SU-DHL-6 (cell line): ENCODE results near the gene COMMD2.

Experiments used
- H2AFZ ChIP-seq: fragments of 200-600 bp; sonication (generic); 2 replicates; pipeline ENCODE4 v1.6.1; 2014; ENCODE audit warnings: low read depth, mild to moderate bottlenecking, moderate library complexity, mixed read lengths, antibody characterized with exemption, low read length; ENCODE audit not compliant: severe bottlenecking
- H3F3A ChIP-seq: fragments of 200-600 bp; shearing (Covaris generic); 2 replicates; pipeline ENCODE4 v1.6.0; 2016; ENCODE audit warnings: antibody characterized with exemption, mild to moderate bottlenecking; ENCODE audit not compliant: insufficient read depth
- H3K27ac ChIP-seq: fragments of 200-600 bp; sonication (generic); 2 replicates; pipeline ENCODE4 v1.5.1; 2016; ENCODE audit warnings: low read depth, mild to moderate bottlenecking, low read length, moderate library complexity, mixed read lengths
- H3K27me3 ChIP-seq: fragments of 200-600 bp; sonication (generic), shearing (Covaris generic); 2 replicates; pipeline ENCODE4 v1.6.0; 2014; ENCODE audit warnings: mild to moderate bottlenecking, low read length
- H3K36me3 ChIP-seq: fragments of 200-600 bp; sonication (generic); 2 replicates; pipeline ENCODE4 v1.6.1; 2014; ENCODE audit warnings: mild to moderate bottlenecking, low read length, mixed read lengths
- H3K4me2 ChIP-seq: fragments of 300-600, 200-600 bp; shearing (Covaris generic), sonication (generic); 2 replicates; pipeline ENCODE4 v1.6.0; 2014; ENCODE audit warnings: low read length, low read depth, mild to moderate bottlenecking; ENCODE audit not compliant: poor library complexity, severe bottlenecking
- H3K4me3 ChIP-seq: fragments of 200-600 bp; sonication (generic); 2 replicates; pipeline ENCODE4 v1.5.1; 2014; ENCODE audit warnings: antibody characterized with exemption, low read length, mild to moderate bottlenecking, mixed read lengths; ENCODE audit not compliant: insufficient read depth, poor library complexity, severe bottlenecking
- H3K79me2 ChIP-seq: fragments of 200-600 bp; sonication (generic); 2 replicates; pipeline ENCODE4 v1.6.1; 2014; ENCODE audit warnings: mild to moderate bottlenecking, low read length, moderate library complexity; ENCODE audit not compliant: insufficient read depth
- H3K9ac ChIP-seq: fragments of 200-600 bp; sonication (generic); 2 replicates; pipeline ENCODE4 v1.7.0; 2014; ENCODE audit warnings: mild to moderate bottlenecking, low read length
- H3K9me2 ChIP-seq: fragments of 200-600 bp; sonication (generic); replicated peaks from 2 replicates; pipeline ENCODE4 v1.6.1; 2014; ENCODE audit warnings: low read length; ENCODE audit not compliant: insufficient read depth
- H3K9me3 ChIP-seq: fragments of 200-600 bp; sonication (generic); 2 replicates; pipeline ENCODE4 v1.6.1; 2014; ENCODE audit warnings: low read length, mixed read lengths; ENCODE audit not compliant: insufficient read depth
- H4K20me1 ChIP-seq: fragments of 200-600 bp; sonication (generic); 2 replicates; pipeline ENCODE4 v1.6.1; 2014; ENCODE audit warnings: low read depth, mild to moderate bottlenecking, antibody characterized with exemption, low read length, moderate library complexity, mixed read lengths
- CTCF ChIP-seq: fragments of 200-600 bp; sonication (generic); IDR thresholded peaks from one replicate; pipeline ENCODE4 v1.5.1; 2017; ENCODE audit warnings: antibody characterized with exemption, mild to moderate bottlenecking, low read length, moderate library complexity; ENCODE audit not compliant: insufficient read depth, poor library complexity, severe bottlenecking
- EZH2phosphoT487 ChIP-seq: fragments of 200-600 bp; sonication (generic), shearing (Covaris generic); conservative IDR thresholded peaks from 2 replicates; pipeline ENCODE4 v1.6.1; 2018; ENCODE audit warnings: mild to moderate bottlenecking, antibody characterized with exemption, low read length, moderate library complexity, mixed read lengths

COMMD2 gene

GRCh38 chr3:149777414-149778214 lies 25.3 kb upstream of the COMMD2 start:
- no peaks in the 10 kb centered on the region for H3K79me2 ChIP-seq
- H3K4me3 ChIP-seq = no peak overlapping the region
- H4K20me1 ChIP-seq = no peaks in the 10 kb centered on the region
- H2AFZ ChIP-seq = no peak overlapping the region
- no peaks in the 10 kb centered on the region for H3K9me3 ChIP-seq
- TF ChIP-seq EZH2phosphoT487 (no peak), CTCF (no peak)
- no peak overlapping the region for H3K4me2 ChIP-seq
- H3F3A ChIP-seq = no peaks in the 10 kb centered on the region
- no peak overlapping the region for H3K27ac ChIP-seq
- H3K9me2 ChIP-seq = no peaks in the 10 kb centered on the region
- no peaks in the 10 kb centered on the region for H3K27me3 ChIP-seq
- H3K9ac ChIP-seq = no peak overlapping the region
- no peaks in the 10 kb centered on the region for H3K36me3 ChIP-seq

- Histone ChIP-seq H3K9me3 (no peaks in the 10 kb centered on the region), H3K9ac (no peak overlapping the region), H3K4me3 (no peak overlapping the region), H3K4me2 (no peak overlapping the region), H3K9me2 (no peaks in the 10 kb centered on the region), H3K36me3 (no peaks in the 10 kb centered on the region), H2AFZ (no peak overlapping the region), H3K79me2 (no peaks in the 10 kb centered on the region), H3F3A (no peaks in the 10 kb centered on the region), H3K27ac (no peak overlapping the region), H3K27me3 (no peaks in the 10 kb centered on the region), H4K20me1 (no peaks in the 10 kb centered on the region)
- TF ChIP-seq CTCF (no peak), EZH2phosphoT487 (no peak)
These were observed 23.9 kb upstream of the COMMD2 start for GRCh38 chr3:149776170-149776569.

- Histone ChIP-seq H3K9ac (no peak overlapping the region), H2AFZ (no peak overlapping the region), H3K4me2 (no peak overlapping the region), H3K27me3 (no peaks in the 10 kb centered on the region), H3K4me3 (no peak overlapping the region), H3K79me2 (no peaks in the 10 kb centered on the region), H3K9me3 (no peaks in the 10 kb centered on the region), H3K27ac (no peak overlapping the region), H3F3A (no peaks in the 10 kb centered on the region), H3K36me3 (no peaks in the 10 kb centered on the region), H4K20me1 (no peaks in the 10 kb centered on the region), H3K9me2 (no peaks in the 10 kb centered on the region)
- TF ChIP-seq EZH2phosphoT487 (no peak), CTCF (no peak)
These were observed 20.6 kb upstream of the COMMD2 start for GRCh38 chr3:149772861-149773260.
